NCI-H748 treated with DMSO at 0.1 percent for 48 hours (cell line): ENCODE measurements around the gene INPP5D.

Source experiments
- DNase-seq: peaks from one replicate; lab custom pipeline; 2025; lab: John Stamatoyannopoulos, UW

Gene INPP5D

GRCh38 chr2:233242231-233242927 is 182.2 kb downstream of the INPP5D start:
- no peak for DNase-seq

DNA sequence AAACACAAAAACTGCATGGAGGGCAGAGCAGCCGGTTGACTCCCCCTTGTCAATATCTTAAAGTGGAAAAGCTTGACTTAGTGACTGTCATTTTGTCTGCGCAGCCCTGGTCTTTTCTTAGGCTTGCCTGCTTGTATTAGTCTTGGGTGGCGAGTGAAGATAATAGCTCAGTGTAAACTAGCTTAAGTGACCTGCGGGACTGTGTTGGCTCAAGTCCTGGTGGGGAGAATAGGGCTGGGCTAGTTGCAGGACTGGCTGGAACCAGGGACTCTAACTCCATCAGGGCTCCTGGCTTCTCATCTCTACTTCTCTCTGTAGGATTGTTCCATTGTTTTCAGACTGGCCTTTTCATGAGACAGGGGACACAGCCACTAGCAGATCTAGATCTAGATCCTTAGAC is 183.2 kb downstream of the INPP5D start:
- no peak for DNase-seq

GRCh38 chr2:233244818-233245217 is 184.7 kb downstream of the INPP5D start:
- no peak for DNase-seq

- DNase-seq = no peak
Observed at GRCh38 chr2:233245406-233245805, 185.3 kb downstream of the INPP5D start.

DNA sequence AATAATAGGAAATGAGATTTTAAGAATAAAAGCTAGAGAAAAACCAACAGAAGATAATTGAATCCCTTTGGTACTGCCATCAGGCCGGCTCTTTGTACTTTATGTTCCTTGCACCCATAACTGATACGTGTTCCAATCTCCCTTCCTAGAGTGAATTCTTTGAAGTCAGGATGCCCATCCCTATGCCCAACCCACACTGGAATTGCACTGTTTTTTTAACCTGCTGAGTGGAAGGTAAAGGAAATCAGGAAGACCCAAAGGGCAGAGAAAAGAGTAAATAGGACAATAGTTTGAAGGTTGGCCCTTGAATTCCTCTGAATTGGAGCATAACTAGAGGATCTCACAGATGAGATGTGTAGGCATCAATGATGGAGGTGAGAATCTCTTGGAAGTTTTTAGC is 187.0 kb downstream of the INPP5D start:
- no peak for DNase-seq

DNA sequence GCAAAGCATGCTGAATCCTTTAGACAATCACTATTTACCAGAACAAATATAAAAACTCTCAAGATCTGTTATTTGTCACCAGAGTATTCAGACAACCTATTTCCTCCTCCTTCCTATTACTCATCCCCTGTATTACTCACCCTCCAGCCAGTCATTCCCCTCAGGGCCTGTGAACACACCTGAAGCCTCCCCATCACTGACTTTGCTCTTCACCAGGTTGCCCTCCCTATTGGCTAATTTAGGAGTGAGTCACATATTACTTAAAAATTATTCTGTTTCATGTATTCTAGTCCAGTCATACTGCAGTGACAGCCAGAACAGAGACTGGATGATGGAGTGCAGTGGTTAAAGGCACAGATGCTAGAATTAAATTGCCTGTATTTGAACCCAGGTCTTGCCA is 187.6 kb downstream of the INPP5D start:
- no peak for DNase-seq

- no peak for DNase-seq
Observed at GRCh38 chr2:233248999-233249398, 188.9 kb downstream of the INPP5D start.

DNA sequence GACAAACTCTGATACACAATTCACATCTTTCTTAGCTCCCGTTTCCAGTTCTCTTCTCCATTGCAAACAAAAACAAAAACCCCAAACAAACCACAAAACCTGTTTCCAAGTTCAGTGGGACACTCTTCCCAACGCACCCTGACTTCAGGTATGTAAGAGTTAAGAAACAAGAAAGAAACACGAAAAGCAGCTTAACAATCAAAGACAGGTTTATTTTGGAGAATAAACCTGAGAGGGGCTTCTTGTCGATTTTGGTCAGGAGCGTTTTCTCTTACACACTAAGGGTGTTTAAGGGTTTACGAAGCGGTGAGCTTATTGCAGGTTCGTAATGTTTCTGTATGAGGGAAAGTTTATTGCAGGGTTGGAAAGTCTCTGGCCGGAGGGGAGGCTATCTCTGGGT is 190.4 kb downstream of the INPP5D start:
- no peak for DNase-seq

DNA sequence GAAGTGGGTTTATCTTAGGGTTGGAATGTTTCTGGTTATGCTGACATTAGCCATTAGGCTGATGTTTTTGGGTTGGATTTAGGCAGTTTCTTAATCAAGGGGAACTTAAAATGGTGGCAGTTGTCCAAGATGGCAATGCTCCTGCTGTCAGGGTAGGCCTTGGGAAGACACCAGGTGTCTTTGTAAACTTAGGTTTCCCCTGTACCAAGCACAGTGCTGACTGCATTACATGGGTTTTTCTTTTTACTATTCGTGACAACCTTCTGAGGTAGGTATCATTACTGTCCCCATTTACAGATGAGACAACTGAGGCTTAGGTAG is 190.8 kb downstream of the INPP5D start:
- DNase-seq = no peak

DNA sequence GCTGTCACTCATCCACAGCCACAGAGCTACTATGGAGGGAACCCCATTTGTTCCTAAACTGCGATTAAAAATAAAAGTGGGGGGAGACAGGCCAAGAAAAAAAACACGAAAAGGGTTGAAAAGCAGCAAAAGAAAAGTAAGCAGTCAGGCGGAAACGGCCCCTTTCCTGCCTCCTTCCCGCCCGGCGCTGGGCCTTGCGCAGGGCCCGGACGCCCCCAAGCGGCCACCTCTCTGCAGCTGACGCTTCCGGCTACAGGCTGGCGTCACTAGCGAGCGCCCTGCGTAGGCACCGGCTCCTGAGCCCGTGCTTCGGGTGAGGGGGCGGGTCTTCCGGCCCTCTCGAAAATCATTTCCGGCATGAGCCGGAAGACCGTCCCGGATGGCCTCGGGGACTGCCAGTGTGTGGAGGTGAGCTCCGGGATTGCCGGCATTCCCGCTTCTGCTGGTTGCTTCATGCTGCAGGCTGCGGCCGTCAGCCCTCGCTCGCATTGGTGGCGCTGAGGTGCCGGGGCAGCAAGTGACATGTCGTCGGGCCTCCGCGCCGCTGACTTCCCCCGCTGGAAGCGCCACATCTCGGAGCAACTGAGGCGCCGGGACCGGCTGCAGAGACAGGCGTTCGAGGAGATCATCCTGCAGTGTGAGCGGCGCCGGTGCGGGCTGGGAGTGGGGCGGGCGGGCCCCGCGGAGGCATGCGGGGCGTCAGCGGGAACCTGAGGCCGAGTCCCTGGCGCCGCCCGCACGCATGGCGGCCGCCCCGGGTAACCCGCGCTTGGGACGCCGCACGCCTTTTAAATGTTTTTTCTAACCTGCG is 191.4 kb downstream of the INPP5D start, which contains the start of gene ATG16L1:
ATG16L1 (plus strand) TSS at position 368 of the 811 bp plus-strand sequence; CDS start at position 523, 155 bp downstream.
- DNase-seq = peak; percentile 88

- no peak for DNase-seq
Observed at GRCh38 chr2:233252227-233252626, 192.1 kb downstream of the INPP5D start.

- no peak for DNase-seq
Observed at GRCh38 chr2:233255151-233255550, 195.0 kb downstream of the INPP5D start.

GRCh38 chr2:233256048-233256447 is 195.9 kb downstream of the INPP5D start:
- DNase-seq = no peak
